ENCODE data around the gene WIZ.

WIZ gene

GRCh38 chr19:15444505-15445226 lies 5.1 kb downstream of the WIZ start:
- FAIRE-seq = no peak
- TF ChIP-seq POLR2A (IDR thresholded peaks at IDR 0.05; ENCODE audit: low read depth, low read length) = no peak
- DNase-seq (ENCODE audit: insufficient read length, low spot score) = no peak

GRCh38 chr19:15443838-15444237 lies 5.9 kb downstream of the WIZ start:
- FAIRE-seq = no peak
- no peak for DNase-seq (ENCODE audit: insufficient read length, low spot score)
- no peak for TF ChIP-seq POLR2A (IDR thresholded peaks at IDR 0.05; ENCODE audit: low read depth, low read length)

- no peak for FAIRE-seq
- TF ChIP-seq POLR2A (IDR thresholded peaks at IDR 0.05; ENCODE audit: low read depth, low read length) = no peak
- DNase-seq (ENCODE audit: insufficient read length, low spot score) = no peak
These were observed 6.4 kb downstream of the WIZ start for GRCh38 chr19:15443325-15443724.

- DNase-seq (ENCODE audit: insufficient read length, low spot score) (no peak), FAIRE-seq (no peak)
- no peak for TF ChIP-seq POLR2A (IDR thresholded peaks at IDR 0.05; ENCODE audit: low read depth, low read length)
These were observed 7.4 kb downstream of the WIZ start for GRCh38 chr19:15442142-15442920.

GRCh38 chr19:15441317-15441716 lies 8.4 kb downstream of the WIZ start:
- no peak for DNase-seq (ENCODE audit: insufficient read length, low spot score)
- TF ChIP-seq POLR2A (IDR thresholded peaks at IDR 0.05; ENCODE audit: low read depth, low read length) = no peak
- FAIRE-seq = no peak

- FAIRE-seq (no peak), DNase-seq (ENCODE audit: insufficient read length, low spot score) (no peak)
- TF ChIP-seq POLR2A (IDR thresholded peaks at IDR 0.05; ENCODE audit: low read depth, low read length) = no peak
These were observed 9.7 kb downstream of the WIZ start for GRCh38 chr19:15439821-15440641.

GRCh38 chr19:15439078-15439799 lies 10.5 kb downstream of the WIZ start:
- DNase-seq (ENCODE audit: insufficient read length, low spot score) = no peak
- TF ChIP-seq POLR2A (IDR thresholded peaks at IDR 0.05; ENCODE audit: low read depth, low read length) = no peak
- no peak for FAIRE-seq

- DNase-seq (ENCODE audit: insufficient read length, low spot score) (no peak), FAIRE-seq (no peak)
- no peak for TF ChIP-seq POLR2A (IDR thresholded peaks at IDR 0.05; ENCODE audit: low read depth, low read length)
These were observed 11.2 kb downstream of the WIZ start for GRCh38 chr19:15438577-15438976.

GRCh38 chr19:15438124-15438496 lies 11.6 kb downstream of the WIZ start:
- FAIRE-seq (no peak), DNase-seq (ENCODE audit: insufficient read length, low spot score) (no peak)
- no peak for TF ChIP-seq POLR2A (IDR thresholded peaks at IDR 0.05; ENCODE audit: low read depth, low read length)

- TF ChIP-seq POLR2A (IDR thresholded peaks at IDR 0.05; ENCODE audit: low read depth, low read length) = no peak
- DNase-seq (ENCODE audit: insufficient read length, low spot score) (no peak), FAIRE-seq (no peak)
These were observed 12.2 kb downstream of the WIZ start for GRCh38 chr19:15437355-15438123.

GRCh38 chr19:15436826-15437110 lies 13.0 kb downstream of the WIZ start:
- no peak for FAIRE-seq
- DNase-seq (ENCODE audit: insufficient read length, low spot score) = no peak

GRCh38 chr19:15436012-15436825 lies 13.5 kb downstream of the WIZ start:
- TF ChIP-seq POLR2A (IDR thresholded peaks at IDR 0.05; ENCODE audit: low read depth, low read length) = no peak
- no peak for DNase-seq (ENCODE audit: insufficient read length, low spot score)
- FAIRE-seq = no peak

More at GRCh38 chr19:15436826-15437110, 13.0 kb downstream of the WIZ start:
- no peak for TF ChIP-seq POLR2A (IDR thresholded peaks at IDR 0.05; ENCODE audit: low read depth, low read length)
